Frontal cortex (tissue), 4 donors: Measurements from ENCODE around the gene PABPC1L. TPM values are rescaled to one million over a fixed set of nuclear protein-coding genes. Genes with fewer than 3 reads are reported as not detected.
A peak's percentile ranks its signal among the peaks of the same experiment; 100 is the strongest.

Experiments used
- DNase-seq, 2 donors: peaks; one replicate each; pipeline ENCODE4 v3.0.0; 2012; ENCODE audit warnings: low spot score in 2 of 2
- FAIRE-seq: peaks from 2 replicates; lab custom pipeline; 2012; peaks lifted over from hg19 to GRCh38; lab: Jason Lieb, UNC
- total RNA-seq: library from RNA; depleted of rRNA; stranded (reverse); fragments of >200 nt; gene quantifications from one replicate; pipeline ENCODE4 v1.2.3, GENCODE V29; 2014
- donor health status: control.
- donor health status: control.
- donor health status: control.

Gene PABPC1L
- total RNA-seq, 1 donor from 2014 or later = 2.4 TPM

DNA sequence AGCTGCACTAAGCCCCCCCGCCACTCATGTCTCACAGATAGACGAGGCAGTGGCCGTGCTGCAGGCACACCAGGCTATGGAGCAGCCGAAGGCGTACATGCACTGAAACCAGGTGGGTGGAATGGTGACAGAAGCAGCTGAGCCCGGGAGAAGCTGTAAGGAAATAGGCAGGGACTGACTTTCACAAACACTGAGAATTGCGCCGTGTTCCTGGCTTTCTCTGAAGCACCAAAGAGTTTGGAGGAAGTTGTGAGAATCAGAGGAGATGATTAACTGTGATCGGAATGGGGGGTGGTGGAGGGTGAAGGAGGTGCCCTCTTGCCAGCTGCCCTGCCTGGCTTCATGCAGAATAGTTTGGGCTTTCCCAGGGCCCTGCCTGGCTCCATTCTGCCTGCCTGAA is 28.8 kb downstream of the PABPC1L start:
- FAIRE-seq = no peak

GRCh38 chr20:44941120-44941691 is 31.3 kb downstream of the PABPC1L start:
- no peak for FAIRE-seq
- DNase-seq = no peak

More for the DNA sequence above, 28.8 kb downstream of the PABPC1L start:
- DNase-seq = no peak

DNA sequence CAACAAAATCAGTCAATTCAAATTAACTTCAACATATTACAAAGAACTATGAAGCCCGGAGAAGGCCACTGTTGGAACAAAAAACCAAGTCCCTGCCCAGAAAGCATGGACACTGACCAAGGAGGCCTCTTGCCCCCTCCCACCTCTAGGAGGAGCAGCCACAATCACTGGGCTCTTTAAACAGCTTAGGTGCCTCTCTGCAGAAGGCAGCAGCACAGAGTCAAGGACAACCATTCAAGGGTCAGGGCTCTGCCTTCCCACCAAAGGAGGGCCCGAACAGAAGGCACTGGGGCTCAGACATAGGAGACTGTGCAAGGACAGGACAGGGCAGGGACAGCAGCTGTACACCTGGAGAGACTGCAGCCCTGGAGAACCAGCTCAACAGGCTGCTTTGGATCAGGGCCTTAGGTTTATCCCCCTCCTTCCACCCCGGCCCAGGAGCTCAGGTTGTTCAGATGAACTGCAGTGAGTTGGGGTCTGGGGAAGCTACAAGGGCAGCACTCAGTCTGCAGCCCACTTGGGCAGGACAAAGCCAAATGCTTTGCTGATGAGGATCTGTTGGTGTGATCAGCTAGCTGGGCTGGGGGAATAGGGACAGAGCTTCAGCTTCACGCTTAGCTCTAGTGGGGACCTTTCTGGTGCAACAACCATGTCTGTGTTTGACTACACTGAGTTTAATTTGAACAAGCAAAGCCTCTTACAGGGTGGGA is 32.6 kb downstream of the PABPC1L start:
- FAIRE-seq (no peak), DNase-seq (no peak)

- DNase-seq (no peak), FAIRE-seq (no peak)
Observed at GRCh38 chr20:44943828-44944227, 34.0 kb downstream of the PABPC1L start.

- no peak for FAIRE-seq
- no peak for DNase-seq
Observed at GRCh38 chr20:44945261-44945660, 35.4 kb downstream of the PABPC1L start.

GRCh38 chr20:44946271-44946852 is 36.5 kb downstream of the PABPC1L start:
- DNase-seq (no peak), FAIRE-seq (no peak)

- no peak for DNase-seq
- no peak for FAIRE-seq
Observed at GRCh38 chr20:44948107-44948506, 38.2 kb downstream of the PABPC1L start.

DNA sequence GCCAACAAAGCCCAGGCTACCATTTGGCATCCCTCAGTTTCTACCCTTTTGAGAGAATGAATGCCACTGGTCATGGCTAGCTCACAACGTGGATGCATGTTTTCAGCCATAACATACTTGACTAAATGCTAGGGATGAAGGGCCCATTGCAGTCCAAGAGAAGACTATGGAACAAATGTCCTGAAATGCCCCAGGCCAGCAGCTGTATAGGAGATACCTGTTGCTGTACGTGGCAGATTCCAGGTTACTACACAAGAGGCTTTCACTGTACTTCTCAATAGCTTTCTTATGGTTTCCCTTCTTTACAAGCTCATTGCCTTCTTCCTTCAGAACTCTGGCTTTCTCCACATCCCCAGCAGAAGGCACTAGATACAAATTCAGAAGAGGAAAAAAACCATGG is 38.7 kb downstream of the PABPC1L start:
- no peak for FAIRE-seq

GRCh38 chr20:44950368-44950767 is 40.5 kb downstream of the PABPC1L start:
- no peak for DNase-seq
- FAIRE-seq = no peak

More for the DNA sequence above, 38.7 kb downstream of the PABPC1L start:
- DNase-seq = no peak

DNA sequence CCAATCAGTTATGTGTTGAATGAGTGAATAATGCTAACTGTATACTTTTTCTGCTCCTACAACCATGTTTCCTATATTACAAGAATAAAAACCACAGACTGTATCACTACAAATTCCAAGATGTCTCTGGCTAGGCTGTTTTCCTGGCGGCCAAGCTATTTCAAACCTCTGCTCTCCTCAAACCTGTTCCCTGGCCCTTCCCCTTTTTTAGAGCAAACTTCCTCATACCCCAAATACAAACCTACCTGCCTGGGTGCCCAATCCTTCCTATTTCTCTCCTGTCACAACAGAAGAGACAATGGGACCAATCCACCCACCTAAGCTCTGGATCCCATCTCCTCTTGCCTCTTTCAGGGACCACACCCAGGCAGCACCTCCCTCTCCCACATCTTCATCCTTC is 42.9 kb downstream of the PABPC1L start:
- no peak for DNase-seq
- FAIRE-seq = no peak

DNA sequence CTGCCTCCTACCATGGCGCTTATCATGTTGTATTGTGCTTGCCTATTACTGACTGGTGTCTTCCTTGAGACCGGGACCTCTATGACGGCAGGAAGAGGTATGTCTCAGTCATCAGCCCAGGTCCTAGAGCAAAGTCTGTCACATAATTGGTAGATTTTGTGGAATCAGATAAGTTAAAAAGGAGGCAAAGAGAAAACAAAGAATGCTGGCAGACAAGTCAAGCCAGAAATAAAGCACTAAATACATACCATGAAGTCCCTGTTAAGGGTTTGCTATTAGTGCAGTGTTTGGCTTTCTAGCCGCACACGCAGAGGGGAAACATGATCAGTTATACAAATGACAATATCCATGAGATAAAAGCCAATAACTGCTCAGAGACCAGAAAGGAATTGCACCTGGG is 44.4 kb downstream of the PABPC1L start:
- FAIRE-seq (no peak), DNase-seq (no peak)

DNA sequence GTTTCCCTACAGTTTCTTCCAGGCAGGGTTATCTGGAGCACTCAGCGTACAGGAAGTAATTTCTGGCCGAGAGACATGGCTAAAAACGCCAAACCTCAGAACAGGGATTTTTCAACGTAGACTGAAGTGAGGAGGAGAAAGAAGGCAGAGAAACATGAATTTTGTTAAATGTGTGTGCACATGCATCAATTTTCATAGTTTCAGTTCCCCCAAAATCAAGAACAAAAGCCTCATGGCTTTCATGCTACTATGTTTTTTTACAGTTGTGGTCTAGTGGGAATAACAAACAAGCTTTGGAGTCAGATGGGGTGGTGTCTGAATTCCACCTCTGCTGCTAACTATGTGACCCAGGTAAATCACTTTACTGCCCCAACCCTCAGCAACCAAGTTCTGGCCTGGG is 45.4 kb downstream of the PABPC1L start:
- no peak for DNase-seq
- FAIRE-seq = no peak

DNA sequence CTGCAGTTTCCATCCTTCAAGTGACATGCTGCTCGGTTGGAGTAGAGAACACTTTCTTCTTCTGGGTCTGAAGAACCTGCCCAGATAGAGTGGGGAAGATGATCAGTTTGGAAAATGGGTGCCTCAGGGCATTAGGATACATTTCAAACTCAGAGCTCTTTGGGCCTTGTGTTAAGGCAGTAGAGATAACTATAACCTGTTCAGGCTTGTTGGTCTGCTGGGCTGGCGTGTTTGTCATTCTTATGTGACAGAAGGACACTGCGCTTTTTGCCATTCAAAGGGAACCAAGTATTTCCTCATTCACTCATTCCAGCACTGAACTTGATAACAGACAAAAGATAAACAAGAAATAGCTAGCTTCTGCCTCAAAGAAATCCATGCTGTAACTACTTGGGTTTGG is 46.5 kb downstream of the PABPC1L start:
- FAIRE-seq (no peak), DNase-seq (no peak)

GRCh38 chr20:44958276-44958675 is 48.4 kb downstream of the PABPC1L start:
- DNase-seq (no peak), FAIRE-seq (no peak)

GRCh38 chr20:44959082-44959637 is 49.3 kb downstream of the PABPC1L start:
- FAIRE-seq = no peak
- peak in 1 of 2 donors; percentile 20 for DNase-seq

DNA sequence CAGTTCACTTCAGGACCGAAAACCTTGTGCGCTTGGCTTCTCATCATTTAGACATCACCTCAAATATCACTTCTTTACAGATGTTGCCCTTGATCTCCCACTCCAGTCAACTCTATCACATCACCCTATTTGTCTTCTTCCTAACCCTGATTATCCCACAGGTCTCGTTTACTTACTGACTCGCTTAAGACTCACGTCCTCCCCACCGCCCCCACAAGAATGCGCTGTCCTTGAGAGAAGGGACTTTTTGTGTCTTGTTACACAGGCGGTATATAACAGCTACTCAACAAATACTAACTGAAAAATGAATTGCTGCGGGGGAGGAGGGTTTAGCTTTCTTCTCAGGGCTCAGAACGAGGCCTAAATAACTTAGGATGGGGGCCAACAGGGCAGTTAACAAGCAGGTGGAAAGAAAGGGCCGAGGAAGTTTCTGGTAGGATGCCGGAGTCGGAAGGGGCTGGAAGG is 49.8 kb downstream of the PABPC1L start:
- DNase-seq = peak; percentile 37 to 44
- FAIRE-seq = no peak

- DNase-seq = peak; percentile 94 to 95
Observed at GRCh38 chr20:44960103-44960852, 50.4 kb downstream of the PABPC1L start, which contains the start of gene TOMM34. TOMM34 (minus strand) TSS chr20:44960397; CDS start chr20:44960333, 64 bp downstream.

DNA sequence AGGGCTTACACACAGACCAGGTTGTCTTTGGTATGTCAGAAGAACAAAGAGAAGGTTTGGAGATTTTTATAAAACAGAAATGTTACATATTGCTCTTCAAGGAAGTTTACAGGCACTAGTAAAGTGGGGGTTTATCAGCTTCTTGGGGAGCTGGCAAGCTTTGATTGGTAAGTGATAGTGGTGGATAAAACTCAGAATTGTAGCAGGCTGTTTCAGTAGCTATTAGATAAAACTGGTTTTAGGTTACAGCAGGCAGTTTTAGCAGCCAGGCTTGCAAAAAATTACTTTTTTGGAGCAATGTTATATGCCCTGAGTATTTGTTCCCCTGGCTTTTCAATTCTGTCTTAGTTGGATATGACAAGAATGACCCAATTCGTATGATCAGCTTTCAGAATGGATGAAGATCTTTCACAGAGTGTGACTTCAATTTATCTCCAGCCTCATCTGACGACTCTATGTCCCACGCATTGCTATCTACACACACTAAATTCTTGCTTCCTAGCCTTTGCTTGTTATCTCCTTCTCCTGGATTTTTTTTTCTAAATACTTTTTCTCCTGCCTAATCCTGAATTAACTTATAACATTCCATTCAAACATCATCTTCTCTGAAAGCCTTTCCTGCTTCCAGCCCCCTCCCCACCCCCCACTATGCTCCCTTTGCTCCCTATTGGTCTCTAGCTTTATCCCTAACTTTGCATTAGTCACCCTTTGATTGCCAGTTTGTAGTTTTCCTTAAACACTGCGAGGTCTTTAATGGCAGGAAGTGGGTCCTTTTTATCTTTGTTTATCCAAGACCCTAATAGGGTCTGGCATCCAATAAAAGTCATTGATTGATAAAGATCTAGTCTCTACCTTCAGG is 51.4 kb downstream of the PABPC1L start:
- no peak for FAIRE-seq

More at GRCh38 chr20:44960103-44960852, 50.4 kb downstream of the PABPC1L start, which contains the start of gene TOMM34:
- FAIRE-seq = no peak

DNA sequence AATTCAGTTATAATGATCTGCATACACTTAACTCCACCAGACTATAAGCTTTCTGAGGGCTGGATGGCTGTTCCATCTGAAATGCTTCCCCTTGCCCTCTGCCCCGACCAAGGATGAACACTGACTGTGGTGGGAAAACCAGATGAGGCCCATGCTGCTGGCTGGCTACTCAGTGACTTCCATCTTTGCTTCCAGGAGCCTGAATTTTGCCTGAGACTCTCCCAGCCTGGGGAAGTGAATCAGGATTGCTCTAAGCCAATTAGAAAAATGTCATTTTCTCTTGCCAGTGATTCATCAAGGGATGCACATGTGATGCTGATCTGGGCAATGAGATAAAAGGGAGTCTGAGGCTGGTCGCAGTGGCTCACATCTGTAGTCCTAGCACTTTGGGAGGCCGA is 52.0 kb downstream of the PABPC1L start:
- FAIRE-seq = no peak
- DNase-seq = no peak

More for the DNA sequence above, 51.4 kb downstream of the PABPC1L start:
- DNase-seq = no peak
